ENCODE measurements around the gene IGSF9B.

- TF ChIP-seq NBN (IDR thresholded peaks at IDR 0.05; ENCODE audit: low read depth) (no peak), KDM1A (IDR thresholded peaks at IDR 0.05) (no peak), USF2 (CRISPR knock-in tag; IDR thresholded peaks at IDR 0.05) (no peak), CTCF (IDR thresholded peaks at IDR 0.05 in 2 of 3, conservative IDR thresholded peaks at IDR 0.05 in 1 of 3; ENCODE audit: insufficient read depth in 2 of 3, low read depth in 1 of 3, low read length in 3 of 3) (no peak), MYC (IDR thresholded peaks at IDR 0.05; ENCODE audit: low read depth, low read length) (no peak), MYC (CRISPR knock-in tag; IDR thresholded peaks at IDR 0.05; ENCODE audit: borderline replicate concordance, low read depth) (no peak), E2F1 (CRISPR knock-in tag; IDR thresholded peaks at IDR 0.05) (no peak), EGR1 (conservative IDR thresholded peaks at IDR 0.05) (no peak), ADNP (tag; IDR thresholded peaks at IDR 0.05) (no peak), PHB2 (IDR thresholded peaks at IDR 0.05; ENCODE audit: low read depth) (no peak)
These were observed 53.7 kb downstream of the IGSF9B start for GRCh38 chr11:133903056-133903455.
